Aorta (tissue), 5 donors: ENCODE results near the gene IER3. TPM values are rescaled to one million over a fixed set of nuclear protein-coding genes. Genes with fewer than 3 reads are reported as not detected.
A peak's percentile ranks its signal among the peaks of the same experiment; 100 is the strongest.
"Not testable (repeated sequence)": the region's sequence is repeated elsewhere in the genome, so short reads cannot be mapped to it uniquely, and the experiment has no call there.

Source experiments
- ATAC-seq: fragments of 200-7000 bp; cut with Tn5 transposase; one replicate; pipeline ENCODE4 v1.9.1; 2022; ENCODE audit warnings: moderate library complexity; ENCODE audit not compliant: low FRiP score
- DNase-seq, 2 donors: peaks; one replicate each; pipeline ENCODE4 v3.0.0-alpha.2; 2020
- H3K27ac ChIP-seq, 2 donors: one replicate each; pipeline ENCODE4 v1.5.1; 2013; ENCODE audit warnings: low read length in 2 of 2, mild to moderate bottlenecking in 2 of 2, moderate library complexity in 2 of 2, control low read depth in 1 of 2, inconsistent platforms in 1 of 2, low read depth in 1 of 2
- H3K27me3 ChIP-seq, 2 donors: one replicate each; pipeline ENCODE4 v1.6.1; 2013; ENCODE audit warnings: control low read depth in 1 of 2, low read length in 1 of 2, mild to moderate bottlenecking in 1 of 2, moderate library complexity in 1 of 2; ENCODE audit not compliant: insufficient read depth in 2 of 2, control insufficient read depth in 1 of 2
- H3K36me3 ChIP-seq, 2 donors: one replicate each; pipeline ENCODE4 v1.6.1; 2013; ENCODE audit warnings: control low read depth in 1 of 2, low read length in 1 of 2, mild to moderate bottlenecking in 1 of 2; ENCODE audit not compliant: insufficient read depth in 2 of 2, control insufficient read depth in 1 of 2
- H3K4me1 ChIP-seq, 2 donors: one replicate each; pipeline ENCODE4 v1.6.1; 2013; ENCODE audit warnings: low read length in 2 of 2, control low read depth in 1 of 2, mild to moderate bottlenecking in 1 of 2, moderate library complexity in 1 of 2; ENCODE audit not compliant: insufficient read depth in 2 of 2, control insufficient read depth in 1 of 2
- H3K4me3 ChIP-seq, 2 donors: one replicate each; pipeline ENCODE4 v1.5.1; 2013; ENCODE audit warnings: low read length in 2 of 2, control low read depth in 1 of 2, mild to moderate bottlenecking in 1 of 2
- H3K9me3 ChIP-seq: one replicate; pipeline ENCODE4 v1.6.1; 2013; ENCODE audit warnings: mild to moderate bottlenecking, low read length; ENCODE audit not compliant: control insufficient read depth
- WGBS, 2 donors: extraction: QIAGEN DNeasy Blood & Tissue Kit; methylation state at CpG; one replicate each; pipeline ENCODE4 v1.1.7; 2013; 5-methylcytosine and 5-hydroxymethylcytosine counted together
- intact Hi-C, 2 donors: fragments of 100-400 bp; cut with DNase I; formaldehyde crosslinking; loops; one replicate each; pipeline versions ENCODE4 v1.14.2 to v1.15.0; 2022
- polyA plus RNA-seq, 2 donors: library from polyadenylated mRNA; stranded (reverse); fragments of 200-250 nt; gene quantifications; one replicate each; pipeline ENCODE4 v1.2.3, GENCODE V29; 2013
- total RNA-seq, 2 donors: library from RNA; stranded (reverse); fragmentation: NEBNext Ultra II Directional; extraction: Animal tissue kit (Norgen Biotek cat#: 25700); gene quantifications; one replicate each; pipeline ENCODE4 v1.2.1, GENCODE V29; 2021
- donor health status: healthy with polysubstance abuse.
- donor health status: Bipolar disorder and iron deficiency.
- donor health status: DM: no; HTN: no; CAD: no.
- donor health status: DM: no; HTN: no; CAD: no.
- donor health status: DM: yes; HTN: yes; CAD: no.

The IER3 gene
- total and polyA plus RNA-seq, 4 donors = 17.8 to 88.8 (median 67.5) TPM

GRCh38 chr6:30719356-30719755, 25.0 kb downstream of the IER3 start:
- DNase-seq = peak in 1 of 2 donors; percentile 27
- peak overlapping the region in 1 of 2 donors; percentile 39 for H3K27ac ChIP-seq
- no peak for ATAC-seq
- no peaks in the 10 kb centered on the region for H3K4me1 ChIP-seq
- intact Hi-C loops = no loop called here
- H3K4me3 ChIP-seq = peak overlapping the region in 1 of 2 donors; percentile 72
- 22 to 27% methylated on average over 8 of the region's 8 CpGs for WGBS, 2 donors
- no peaks in the 10 kb centered on the region for H3K36me3 ChIP-seq
- no peaks in the 10 kb centered on the region for H3K27me3 ChIP-seq
- no peaks in the 10 kb centered on the region for H3K9me3 ChIP-seq

DNA sequence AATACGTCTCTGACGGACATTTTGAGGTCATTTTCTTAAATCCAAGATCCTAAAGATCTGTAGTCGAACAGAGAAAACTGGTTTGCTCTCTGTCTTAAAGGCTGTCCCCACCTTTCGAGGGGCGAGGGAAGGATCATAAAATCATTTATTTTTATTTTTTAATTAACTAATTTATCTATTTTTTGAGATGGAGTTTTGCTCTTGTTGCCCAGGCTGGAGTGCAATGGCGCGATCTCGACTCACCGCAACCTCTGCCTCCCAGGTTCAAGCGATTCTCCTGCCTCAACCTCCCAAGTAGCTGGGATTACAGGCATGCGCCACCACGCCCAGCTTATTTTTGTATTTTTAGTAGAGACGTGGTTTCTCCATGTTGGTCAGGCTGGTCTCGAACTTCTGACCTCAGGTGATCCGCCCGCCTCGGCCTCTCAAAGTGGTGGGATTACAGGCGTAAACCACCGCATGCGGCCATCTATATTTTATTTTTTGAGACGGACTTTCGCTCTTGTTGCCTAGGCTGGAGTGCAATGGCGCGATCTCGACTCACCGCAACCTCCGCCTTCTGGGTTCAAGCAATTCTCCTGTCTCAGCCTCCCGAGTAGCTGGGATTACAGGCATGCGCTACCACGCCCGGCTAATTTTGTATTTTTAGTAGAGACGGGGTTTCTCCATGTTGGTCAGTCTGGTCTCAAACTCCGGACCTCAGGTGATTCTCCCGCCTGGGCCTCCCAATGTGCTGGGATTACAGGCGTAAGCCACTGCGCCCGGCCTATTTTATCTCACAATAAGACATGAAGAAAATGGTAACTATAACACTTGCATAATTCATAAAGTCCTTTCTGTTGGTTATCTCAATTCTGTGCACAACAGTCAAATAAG, 26.3 kb downstream of the IER3 start:
- intact Hi-C loops = loop anchor here in 1 of 2 donors (1.0 kb wide), 2 partner anchors 31 to 36 kb away; no protein-coding TSS in a partner anchor
- not testable (repeated sequence) for H3K9me3 ChIP-seq, H3K4me1 ChIP-seq, H3K4me3 ChIP-seq, H3K27me3 ChIP-seq, H3K36me3 ChIP-seq, ATAC-seq, H3K27ac ChIP-seq
- 79 to 81% methylated on average over 37 of the region's 37 CpGs for WGBS, 2 donors
- DNase-seq = peak in 1 of 2 donors; percentile 38

DNA sequence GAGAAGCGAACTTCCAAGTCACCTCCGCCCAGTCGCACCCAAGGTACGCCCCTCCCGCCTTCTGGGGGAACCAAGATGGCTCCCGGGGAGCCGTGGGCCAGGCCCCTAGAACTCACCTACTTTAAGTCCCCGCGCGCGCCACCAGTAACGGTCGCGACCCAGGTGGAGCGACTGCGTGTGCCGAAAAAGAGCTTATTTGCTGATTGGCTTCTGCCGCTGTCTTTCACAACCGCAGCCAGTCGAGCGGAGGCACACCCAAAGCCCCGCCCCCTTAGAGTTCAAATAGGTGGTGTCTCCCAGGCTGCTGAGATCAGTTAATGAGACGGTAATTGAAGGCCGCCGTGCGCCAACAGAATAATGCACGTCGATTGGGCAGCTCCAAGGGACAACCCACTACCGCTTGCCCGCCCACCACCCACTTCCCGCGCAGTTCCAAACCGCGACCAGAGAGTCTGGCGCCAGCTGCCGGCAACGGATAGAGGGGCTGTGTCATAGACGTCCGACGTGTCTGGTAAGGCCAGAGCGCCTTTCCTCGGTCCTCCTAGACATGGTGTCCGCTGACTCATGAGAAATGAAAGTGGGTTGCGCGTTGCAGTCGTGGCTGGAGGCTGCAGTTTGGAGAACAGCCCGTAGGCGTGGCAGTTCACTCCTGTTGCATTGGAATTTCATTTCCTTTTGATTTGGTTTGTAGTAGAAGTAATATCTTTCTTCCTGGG, 27.1 kb downstream of the IER3 start, which contains the start of gene MDC1:
Gene MDC1, minus strand, starts transcription at position 153 of the 716 bp plus-strand sequence. CDS start 2,106 bp downstream, outside the sequence.
- intact Hi-C loops = loop anchor here in 1 of 2 donors (1.0 kb wide), 2 partner anchors 30 to 35 kb away; no protein-coding TSS in a partner anchor
- peak; percentile 91 for ATAC-seq
- DNase-seq = peak; percentile 100
- peak within 1 kb of the TSS; percentile 51 to 68 for H3K27ac ChIP-seq
- WGBS, 2 donors = 0% methylated on average over 48 of the region's 48 CpGs
- peak within 1 kb of the TSS; percentile 15 to 58 for H3K4me3 ChIP-seq
- no peaks in the 10 kb centered on the region for H3K4me1 ChIP-seq
- H3K27me3 ChIP-seq = no peaks in the 10 kb centered on the region
- no peaks in the 10 kb centered on the region for H3K9me3 ChIP-seq
- H3K36me3 ChIP-seq = peaks cover 0 to 4% of the 10 kb centered on the region in 2 donors

DNA sequence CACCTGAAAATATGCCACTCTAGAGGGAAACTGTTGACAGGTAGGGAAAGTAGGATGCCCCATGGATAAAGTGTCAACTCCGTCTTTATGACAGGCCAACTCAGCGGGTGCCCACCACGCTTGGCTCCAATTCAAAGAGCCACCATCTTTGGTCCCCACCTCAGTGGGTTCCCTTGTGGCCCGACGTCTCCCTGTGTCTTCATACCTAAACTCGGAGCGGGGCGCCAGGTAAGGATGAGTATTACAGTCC, 27.5 kb downstream of the IER3 start:
- DNase-seq = no peak
- Histone ChIP-seq H3K36me3 (peaks cover 0 to 5% of the 10 kb centered on the region in 2 donors), H3K27ac (peak overlapping the region; percentile 51 to 68), H3K27me3 (no peaks in the 10 kb centered on the region), H3K9me3 (no peaks in the 10 kb centered on the region), H3K4me1 (no peaks in the 10 kb centered on the region), H3K4me3 (peak overlapping the region; percentile 15 to 58)
- 2 to 5% methylated on average over 8 of the region's 8 CpGs for WGBS, 2 donors
- intact Hi-C loops = loop anchor here in 1 of 2 donors (1.0 kb wide), 2 partner anchors 30 to 35 kb away; no protein-coding TSS in a partner anchor
- no peak for ATAC-seq

DNA sequence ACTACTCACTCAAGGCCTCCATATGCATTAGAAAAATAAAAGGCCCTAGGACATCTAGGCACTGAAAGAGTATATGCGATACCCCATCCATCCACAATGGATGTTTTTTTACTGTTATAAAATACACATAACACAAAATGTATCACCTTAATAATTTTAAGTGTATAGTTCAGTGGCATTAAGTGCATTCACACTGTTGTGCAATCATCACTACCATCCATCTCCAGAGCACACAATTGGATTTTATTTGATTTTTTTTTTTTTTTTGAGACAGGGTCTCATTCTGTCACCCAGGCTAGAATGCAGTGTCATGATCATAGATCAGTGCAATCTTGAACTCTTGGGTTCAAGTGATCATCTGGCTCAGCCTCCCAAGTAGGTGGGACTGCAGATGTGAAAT, 30.1 kb downstream of the IER3 start:
- Histone ChIP-seq H3K4me3 (no peak overlapping the region), H3K4me1 (no peaks in the 10 kb centered on the region), H3K36me3 (peaks cover 5 to 7% of the 10 kb centered on the region in 2 donors), H3K27ac (no peak overlapping the region), H3K27me3 (no peaks in the 10 kb centered on the region), H3K9me3 (no peaks in the 10 kb centered on the region)
- no peak for DNase-seq
- WGBS, 2 donors = 95 to 97% methylated on average over 1 of the region's 1 CpG
- ATAC-seq = no peak
- intact Hi-C loops = no loop called here

GRCh38 chr6:30712441-30712945, 31.9 kb downstream of the IER3 start:
- intact Hi-C loops = no loop called here
- H3K9me3 ChIP-seq = no peaks in the 10 kb centered on the region
- peaks cover 5 to 7% of the 10 kb centered on the region in 2 donors for H3K36me3 ChIP-seq
- WGBS, 2 donors = 87% methylated on average over 7 of the region's 7 CpGs
- DNase-seq (peak in 1 of 2 donors; percentile 24), ATAC-seq (no peak)
- no peaks in the 10 kb centered on the region for H3K27me3 ChIP-seq
- H3K4me3 ChIP-seq = no peak overlapping the region
- H3K27ac ChIP-seq = no peak overlapping the region
- H3K4me1 ChIP-seq = no peaks in the 10 kb centered on the region

GRCh38 chr6:30711758-30712380, 32.5 kb downstream of the IER3 start:
- Histone ChIP-seq H3K4me1 (no peaks in the 10 kb centered on the region), H3K27me3 (no peaks in the 10 kb centered on the region), H3K27ac (no peak overlapping the region), H3K4me3 (no peak overlapping the region), H3K9me3 (no peaks in the 10 kb centered on the region), H3K36me3 (peaks cover 5 to 7% of the 10 kb centered on the region in 2 donors)
- intact Hi-C loops = no loop called here
- WGBS, 2 donors = 94% methylated on average over 1 of the region's 1 CpG
- ATAC-seq (no peak), DNase-seq (peak in 1 of 2 donors; percentile 21)

DNA sequence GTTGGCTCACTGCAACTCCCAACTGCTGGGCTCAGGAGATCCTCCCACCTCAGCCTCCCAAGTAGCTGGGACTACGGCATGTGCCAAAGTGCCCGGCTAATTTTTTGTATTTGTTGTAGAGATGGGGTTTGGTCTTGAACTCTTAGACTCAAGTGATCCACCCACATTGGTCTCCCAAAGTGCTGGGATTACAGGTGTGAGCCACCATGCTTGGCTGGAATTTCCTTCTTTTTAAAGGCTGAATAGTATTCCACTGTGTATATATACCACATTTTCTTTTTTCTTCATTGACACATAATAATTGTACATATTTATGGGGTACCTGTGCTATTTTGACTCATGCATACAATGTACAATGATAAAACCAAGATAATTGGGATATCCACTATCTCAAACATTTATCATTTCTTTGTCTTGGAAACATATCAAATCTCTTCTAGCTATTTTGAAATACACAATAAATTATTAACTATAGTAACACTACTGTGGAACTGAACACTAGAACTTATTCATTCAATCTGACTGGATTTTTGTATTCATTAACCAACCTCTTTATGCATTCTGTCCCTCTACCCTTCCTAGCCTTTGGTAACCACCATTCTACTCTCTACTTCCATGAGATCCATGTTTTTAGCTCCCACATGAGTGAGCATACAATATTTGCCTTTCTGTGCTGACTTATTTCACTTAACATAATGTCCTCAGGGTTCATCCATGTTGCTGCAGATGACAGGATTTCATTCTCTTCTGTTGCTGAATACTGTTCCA, 35.1 kb downstream of the IER3 start:
- H3K9me3 ChIP-seq = no peaks in the 10 kb centered on the region
- no peak overlapping the region for H3K27ac ChIP-seq
- no peak for DNase-seq
- no peaks in the 10 kb centered on the region for H3K27me3 ChIP-seq
- no peak for ATAC-seq
- peaks cover 5 to 7% of the 10 kb centered on the region in 2 donors for H3K36me3 ChIP-seq
- 96 to 100% methylated on average over 2 of the region's 2 CpGs for WGBS, 2 donors
- H3K4me3 ChIP-seq = no peak overlapping the region
- intact Hi-C loops = no loop called here
- H3K4me1 ChIP-seq = no peaks in the 10 kb centered on the region
